Heart left ventricle (tissue), 16 donors: ENCODE results near the gene VDAC1. TPM values are rescaled to one million over a fixed set of nuclear protein-coding genes. Genes with fewer than 3 reads are reported as not detected.

ENCODE experiments used
- ATAC-seq, 4 donors: fragments of 200-7000 bp; cut with Tn5 transposase; one replicate each; pipeline ENCODE4 v1.9.1; 2020 to 2022; ENCODE audit warnings: moderate library complexity in 4 of 4, mild to moderate bottlenecking in 3 of 4, moderate number of reproducible peaks in 1 of 4
- DNase-seq, 5 donors: peaks; one replicate each; pipeline ENCODE4 v3.0.0-alpha.2; 2020
- H3K27ac ChIP-seq, 12 donors: fragments of 200-600 bp; sonication (generic) in 4 of 12; one replicate each; pipeline versions ENCODE4 v1.5.0 to v1.8.0; 2016 to 2022; ENCODE audit warnings: mild to moderate bottlenecking in 2 of 12
- H3K27me3 ChIP-seq, 9 donors: fragments of 200-600 bp; sonication (generic) in 2 of 9; one replicate each; pipeline versions ENCODE4 v1.5.1 to v1.8.0; 2016 to 2022; ENCODE audit warnings: mild to moderate bottlenecking in 3 of 9
- H3K36me3 ChIP-seq, 9 donors: fragments of 200-600 bp; sonication (generic) in 2 of 9; one replicate each; pipeline versions ENCODE4 v1.5.0 to v1.8.0; 2018 to 2022; ENCODE audit warnings: mild to moderate bottlenecking in 2 of 9
- H3K4me1 ChIP-seq, 12 donors: fragments of 200-600 bp; sonication (generic) in 4 of 12; one replicate each; pipeline versions ENCODE4 v1.5.0 to v1.8.0; 2016 to 2022; ENCODE audit warnings: mild to moderate bottlenecking in 3 of 12
- H3K4me3 ChIP-seq, 12 donors: fragments of 200-600 bp; sonication (generic) in 4 of 12; one replicate each; pipeline versions ENCODE4 v1.5.0 to v1.8.0; 2017 to 2022; ENCODE audit warnings: mild to moderate bottlenecking in 9 of 12, moderate library complexity in 4 of 12
- H3K9me3 ChIP-seq, 12 donors: fragments of 200-600 bp; sonication (generic) in 4 of 12; one replicate each; pipeline versions ENCODE4 v1.5.0 to v1.8.0; 2016 to 2022; ENCODE audit warnings: mild to moderate bottlenecking in 1 of 12
- POLR2A ChIP-seq, 2 donors: fragments of 450-650 bp; IDR thresholded peaks; one replicate each; pipeline ENCODE4 v1.6.1; 2017; ENCODE audit warnings: antibody characterized with exemption in 2 of 2, mild to moderate bottlenecking in 2 of 2, moderate library complexity in 2 of 2
- WGBS, 4 donors: extraction: QIAGEN DNeasy Blood & Tissue Kit in 2 of 4; methylation state at CpG; one replicate each; pipeline versions ENCODE4 v1.1.5 to v1.1.7; 2013 to 2018; 5-methylcytosine and 5-hydroxymethylcytosine counted together
- intact Hi-C, 10 donors: fragments of 100-400 bp; cut with DNase I; formaldehyde crosslinking; loops; one replicate each; pipeline versions ENCODE4 v1.11.1 to v1.14.2; 2022
- long read RNA-seq, 3 donors: library from polyadenylated mRNA; unstranded; transcript quantifications; one replicate each; pipeline ENCODE4 v2.0.0, GENCODE V29; 2020 to 2021
- polyA plus RNA-seq, 2 donors: library from polyadenylated mRNA; stranded (reverse); fragments of 200-250 nt; gene quantifications; one replicate each; pipeline ENCODE4 v1.2.3, GENCODE V29; 2013
- total RNA-seq, 9 donors: library from RNA; depleted of rRNA in 2 of 9; stranded (reverse); fragments of >200 nt in 2 of 9; fragmentation: NEBNext Ultra II Directional in 3 of 9; extraction: Animal tissue kit (Norgen Biotek cat#: 25700) in 3 of 9; gene quantifications; one replicate each; pipeline versions ENCODE4 v1.1.0 to v1.2.4, GENCODE V29; 2016 to 2023
- TF ChIP-seq, protein P1 (sequence below), 12 donors: fragments of 200-600 bp; sonication (generic) in 4 of 12; IDR thresholded peaks; one replicate each; pipeline versions ENCODE4 v1.5.0 to v1.8.0; 2018 to 2022; ENCODE audit warnings: antibody characterized with exemption in 12 of 12, mild to moderate bottlenecking in 5 of 12
- donor health status: ischemic (EF 13 %, LVEDD 7.1; RV severe dilation, severe dysfunction).
- donor health status: healthy with polysubstance abuse.
- donor health status: DM: no; HTN: yes; CAD: no.
- donor health status: DM: no; HTN: no; CAD: no.
- donor health status: ischemic (EF 25% LVEDD 6.9; RV normal size, moderate dysfunction).
- donor health status: ischemic (EF 25% LVEDD 5.7; RV mildly dilated, moderate dysfunction).
- donor health status: healthy.
- donor health status: DM: yes; HTN: yes; CAD: no.
- donor health status: ischemic (EF 35%, LVEDD 5.7; RV mildly dilated, moderate dysfunction).
- donor health status: nonischemic (EF 11% LVEDD 7.7; RV severe dilation, severe dysfunction).
- donor health status: DM: yes; HTN: yes; CAD: no.
- donor health status: PGD.
- donor health status: ischemic (EF 29% LVEDD 5.4; RV normal size, mild dysfunction).
- donor health status: nonischemic (EF 23%, LVEDD 6.1; RV moderate dilation, normal function).

The VDAC1 gene, protein sequence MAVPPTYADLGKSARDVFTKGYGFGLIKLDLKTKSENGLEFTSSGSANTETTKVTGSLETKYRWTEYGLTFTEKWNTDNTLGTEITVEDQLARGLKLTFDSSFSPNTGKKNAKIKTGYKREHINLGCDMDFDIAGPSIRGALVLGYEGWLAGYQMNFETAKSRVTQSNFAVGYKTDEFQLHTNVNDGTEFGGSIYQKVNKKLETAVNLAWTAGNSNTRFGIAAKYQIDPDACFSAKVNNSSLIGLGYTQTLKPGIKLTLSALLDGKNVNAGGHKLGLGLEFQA
- total RNA-seq (100 to 1,000 TPM; 379 to 596 (median 548) TPM), polyA plus RNA-seq (100 to 1,000 TPM; 421 to 430 TPM)
- long read RNA-seq, donor 1, transcript VDAC1-203 (9 exons, 1,873 nt), result major isoform, 790 of 1,211 reads
- long read RNA-seq, donor 1, transcript VDAC1-202 (9 exons, 1,807 nt), result minor isoform, 271 of 1,211 reads
- long read RNA-seq, donor 1, transcript VDAC1-207 (4 exons, 635 nt), result minor isoform, 8 of 1,211 reads
- long read RNA-seq, donor 1, transcript VDAC1-201 (9 exons, 1,953 nt), result minor isoform, 14 of 1,211 reads
- long read RNA-seq, donor 1, partial matches to known transcripts, result 88 of 1,211 reads
- long read RNA-seq, donor 1, other reads (novel, unspliced or antisense), result 34 of 1,211 reads
- long read RNA-seq, donor 2, transcript VDAC1-203 (9 exons, 1,873 nt), result major isoform, 3,513 of 4,915 reads
- long read RNA-seq, donor 2, transcript VDAC1-201 (9 exons, 1,953 nt), result minor isoform, 51 of 4,915 reads
- long read RNA-seq, donor 2, transcript VDAC1-202 (9 exons, 1,807 nt), result minor isoform, 981 of 4,915 reads
- long read RNA-seq, donor 2, transcript VDAC1-207 (4 exons, 635 nt), result minor isoform, 14 of 4,915 reads
- long read RNA-seq, donor 2, partial matches to known transcripts, result 227 of 4,915 reads
- long read RNA-seq, donor 2, other reads (novel, unspliced or antisense), result 126 of 4,915 reads
- long read RNA-seq, donor 3, transcript VDAC1-201 (9 exons, 1,953 nt), result minor isoform, 9 of 709 reads
- long read RNA-seq, donor 3, transcript VDAC1-203 (9 exons, 1,873 nt), result major isoform, 493 of 709 reads
- long read RNA-seq, donor 3, transcript VDAC1-202 (9 exons, 1,807 nt), result minor isoform, 147 of 709 reads
- long read RNA-seq, donor 3, partial matches to known transcripts, result 31 of 709 reads
- long read RNA-seq, donor 3, other reads (novel, unspliced or antisense), result 25 of 709 reads

DNA sequence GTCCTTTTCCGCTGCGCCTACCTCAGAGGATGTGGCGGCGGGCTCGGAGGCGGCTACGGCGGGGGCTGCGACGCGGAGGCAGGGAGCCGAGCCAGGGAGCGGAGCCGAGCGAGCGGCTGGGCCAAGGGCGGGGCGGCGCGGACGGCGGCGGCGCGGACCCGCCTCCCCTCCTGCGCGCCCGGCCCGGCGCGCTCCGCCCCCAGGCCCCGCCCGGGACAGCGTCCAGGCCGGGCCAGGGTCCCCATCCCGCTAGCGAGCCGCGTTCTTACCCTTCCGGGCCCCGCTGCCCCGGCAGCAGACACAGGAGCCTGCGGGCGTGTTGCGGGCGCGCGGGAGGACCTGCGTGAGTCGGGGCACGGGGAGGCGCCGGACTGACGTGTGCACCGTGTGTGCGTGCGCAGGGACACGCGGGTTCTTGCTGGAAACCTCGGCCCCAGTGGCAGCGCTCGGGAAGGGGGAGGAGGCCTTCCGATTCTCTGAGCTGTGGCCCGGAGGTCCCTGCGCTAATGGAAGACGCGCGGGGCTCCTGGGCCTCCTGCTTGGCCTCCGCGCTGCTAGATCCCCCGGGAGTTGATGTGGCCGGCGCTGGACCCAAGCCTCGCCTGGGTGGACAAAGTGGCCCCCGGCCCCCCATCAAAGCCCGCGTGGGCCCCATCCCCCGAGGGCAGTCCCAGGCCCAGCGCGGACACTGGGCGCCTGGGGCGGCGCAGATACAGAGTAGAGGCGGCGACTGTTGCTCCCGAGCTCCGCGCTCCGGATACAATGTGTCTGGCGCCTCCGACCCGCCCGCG, at the start of gene VDAC1:
Gene VDAC1 (minus strand): TSS at position 350 of the 791 bp plus-strand sequence. CDS start 11,963 bp downstream, outside the sequence.
- TF ChIP-seq POLR2A (IDR thresholded peaks at IDR 0.05), result peak in 1 of 2 donors; percentile 77
- TF ChIP-seq, protein P1, sequence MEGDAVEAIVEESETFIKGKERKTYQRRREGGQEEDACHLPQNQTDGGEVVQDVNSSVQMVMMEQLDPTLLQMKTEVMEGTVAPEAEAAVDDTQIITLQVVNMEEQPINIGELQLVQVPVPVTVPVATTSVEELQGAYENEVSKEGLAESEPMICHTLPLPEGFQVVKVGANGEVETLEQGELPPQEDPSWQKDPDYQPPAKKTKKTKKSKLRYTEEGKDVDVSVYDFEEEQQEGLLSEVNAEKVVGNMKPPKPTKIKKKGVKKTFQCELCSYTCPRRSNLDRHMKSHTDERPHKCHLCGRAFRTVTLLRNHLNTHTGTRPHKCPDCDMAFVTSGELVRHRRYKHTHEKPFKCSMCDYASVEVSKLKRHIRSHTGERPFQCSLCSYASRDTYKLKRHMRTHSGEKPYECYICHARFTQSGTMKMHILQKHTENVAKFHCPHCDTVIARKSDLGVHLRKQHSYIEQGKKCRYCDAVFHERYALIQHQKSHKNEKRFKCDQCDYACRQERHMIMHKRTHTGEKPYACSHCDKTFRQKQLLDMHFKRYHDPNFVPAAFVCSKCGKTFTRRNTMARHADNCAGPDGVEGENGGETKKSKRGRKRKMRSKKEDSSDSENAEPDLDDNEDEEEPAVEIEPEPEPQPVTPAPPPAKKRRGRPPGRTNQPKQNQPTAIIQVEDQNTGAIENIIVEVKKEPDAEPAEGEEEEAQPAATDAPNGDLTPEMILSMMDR (IDR thresholded peaks at IDR 0.05), result peak in 4 of 12 donors; percentile 24 to 32 (median 28)
- DNase-seq, result peak; percentile 84 to 91 (median 88)
- no peaks in the 10 kb centered on the region for H3K9me3 ChIP-seq
- peak within 1 kb of the TSS; percentile 61 to 99 (median 90) for H3K4me3 ChIP-seq
- intact Hi-C loops, result loop anchor here in 1 of 10 donors (5.0 kb wide), 1 partner anchor 38 kb away; the partner anchor contains the start of gene C5orf15
- peaks cover 0 to 23% (median 8%) of the 10 kb centered on the region in 9 donors for H3K36me3 ChIP-seq
- H3K27me3 ChIP-seq, result no peaks in the 10 kb centered on the region
- 0 to 1% (median 0%) methylated on average over 39 to 96 of the region's 96 CpGs for WGBS, 4 donors
- ATAC-seq, result peak; percentile 71 to 90 (median 86)
- H3K27ac ChIP-seq, result peak within 1 kb of the TSS; percentile 94 to 100 (median 100)
- peaks cover 7 to 53% (median 48%) of the 10 kb centered on the region in 12 donors for H3K4me1 ChIP-seq

DNA sequence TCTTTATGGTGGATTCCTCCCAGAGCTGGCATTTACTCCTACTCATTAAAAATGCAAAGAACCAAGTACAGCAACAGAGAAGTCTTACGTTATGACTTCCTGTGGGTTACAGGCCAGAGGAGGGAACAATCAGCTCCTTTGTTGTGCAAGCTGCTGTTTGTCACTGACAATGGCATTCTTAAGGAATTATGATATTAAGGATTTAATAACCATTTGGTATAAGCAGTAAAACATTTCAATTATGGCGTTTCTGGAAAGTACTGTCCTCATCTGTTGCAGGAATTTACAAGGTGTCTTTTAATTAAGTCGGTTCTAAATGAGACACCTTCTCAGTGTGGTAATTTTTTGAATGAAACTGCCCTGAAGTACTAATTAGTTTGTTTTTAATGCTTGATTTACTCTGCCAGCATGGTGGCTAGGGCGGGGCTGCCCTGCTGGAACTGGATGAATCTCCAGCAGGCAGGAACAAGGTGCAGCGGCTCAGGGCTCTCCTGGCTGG, 49.1 kb upstream of the VDAC1 start:
- 47 to 59% (median 55%) methylated on average over 5 of the region's 5 CpGs for WGBS, 4 donors
- H3K27me3 ChIP-seq, result no peaks in the 10 kb centered on the region
- peaks cover 0 to 12% (median 0%) of the 10 kb centered on the region in 12 donors for H3K4me1 ChIP-seq
- no peaks in the 10 kb centered on the region for H3K9me3 ChIP-seq
- no peak for TF ChIP-seq POLR2A (IDR thresholded peaks at IDR 0.05)
- TF ChIP-seq, protein P1 (IDR thresholded peaks at IDR 0.05), result no peak
- ATAC-seq (peak in 1 of 4 donors; percentile 26), DNase-seq (no peak)
- intact Hi-C loops, result no loop called here
- no peaks in the 10 kb centered on the region for H3K36me3 ChIP-seq
- H3K27ac ChIP-seq, result peak overlapping the region in 1 of 12 donors; percentile 10
- no peak overlapping the region for H3K4me3 ChIP-seq

DNA sequence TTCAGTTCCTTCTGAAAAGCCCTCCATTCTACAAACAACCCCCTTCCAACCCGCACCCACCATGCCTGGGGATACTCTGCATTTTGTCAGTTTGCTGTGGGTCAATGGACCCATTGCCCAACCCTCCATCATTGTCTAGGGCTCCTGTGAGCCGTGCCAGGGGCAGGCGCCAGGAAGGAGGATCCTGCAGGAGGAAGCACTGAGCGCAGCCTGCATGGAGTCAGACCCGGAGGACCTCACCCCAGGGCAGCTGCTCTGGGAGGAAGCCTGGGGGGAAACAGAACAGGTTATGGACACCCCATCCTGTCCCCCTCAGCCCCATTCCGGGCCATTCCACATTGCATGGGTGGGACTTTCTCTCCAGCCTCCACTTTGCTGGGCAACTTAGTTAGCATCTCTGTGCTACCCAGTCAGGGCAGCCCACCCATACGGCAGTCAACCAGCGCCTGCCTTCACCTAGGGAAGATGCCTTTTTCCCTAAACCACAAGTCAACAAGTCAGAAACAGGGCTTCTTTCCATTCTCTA, 48.6 kb upstream of the VDAC1 start:
- 67 to 88% (median 78%) methylated on average over 4 to 8 of the region's 8 CpGs for WGBS, 4 donors
- Histone ChIP-seq H3K9me3 (no peaks in the 10 kb centered on the region), H3K4me3 (no peak overlapping the region), H3K27me3 (no peaks in the 10 kb centered on the region), H3K4me1 (peaks cover 0 to 12% (median 0%) of the 10 kb centered on the region in 12 donors), H3K27ac (peak overlapping the region in 1 of 12 donors; percentile 10), H3K36me3 (no peaks in the 10 kb centered on the region)
- no peak for DNase-seq
- TF ChIP-seq POLR2A (IDR thresholded peaks at IDR 0.05), result no peak
- TF ChIP-seq, protein P1 (IDR thresholded peaks at IDR 0.05), result no peak
- intact Hi-C loops, result no loop called here
- ATAC-seq, result no peak
